DOHH2 (cell line): ENCODE results near the gene SIRT7.
A peak's percentile ranks its signal among the peaks of the same experiment; 100 is the strongest.

Source experiments
- H3F3A ChIP-seq: fragments of 200-600 bp; sonication (generic), shearing (Covaris generic); 2 replicates; pipeline ENCODE4 v1.6.0; 2016; ENCODE audit warnings: antibody characterized with exemption, mild to moderate bottlenecking; ENCODE audit not compliant: control insufficient read depth, insufficient read depth
- H3K27ac ChIP-seq: fragments of 200-600 bp; sonication (generic); 2 replicates; pipeline ENCODE4 v1.5.1; 2014; ENCODE audit warnings: low read depth, mild to moderate bottlenecking, low read length, moderate library complexity
- H3K27me3 ChIP-seq: fragments of 200-600 bp; sonication (generic); 2 replicates; pipeline ENCODE4 v1.6.1; 2014; ENCODE audit warnings: mild to moderate bottlenecking, low read length, mixed read lengths; ENCODE audit not compliant: control insufficient read depth
- H3K36me3 ChIP-seq: fragments of 200-600 bp; sonication (generic); 2 replicates; pipeline ENCODE4 v1.6.1; 2014; ENCODE audit warnings: mild to moderate bottlenecking, low read length, moderate library complexity, mixed read lengths; ENCODE audit not compliant: control insufficient read depth
- H3K4me1 ChIP-seq: fragments of 200-600 bp; sonication (generic); 2 replicates; pipeline ENCODE4 v1.6.1; 2014; ENCODE audit warnings: mild to moderate bottlenecking, low read length, mixed read lengths; ENCODE audit not compliant: control insufficient read depth
- H3K4me2 ChIP-seq: fragments of 200-600 bp; sonication (generic); 2 replicates; pipeline ENCODE4 v1.6.0; 2014; ENCODE audit warnings: mild to moderate bottlenecking, low read length, moderate library complexity
- H3K4me3 ChIP-seq: fragments of 200-600 bp; sonication (generic); 2 replicates; pipeline ENCODE4 v1.5.1; 2014; ENCODE audit warnings: mild to moderate bottlenecking, low read length, mixed read lengths
- H3K79me2 ChIP-seq: fragments of 200-600 bp; sonication (generic); 2 replicates; pipeline ENCODE4 v1.6.1; 2014; ENCODE audit warnings: mild to moderate bottlenecking, low read length, mixed read lengths; ENCODE audit not compliant: control insufficient read depth
- H3K9me2 ChIP-seq: fragments of 200-600 bp; sonication (generic); replicated peaks from 2 replicates; pipeline ENCODE4 v1.6.1; 2014; ENCODE audit warnings: mild to moderate bottlenecking, low read length, mixed read lengths; ENCODE audit not compliant: control insufficient read depth
- H3K9me3 ChIP-seq: fragments of 200-600 bp; sonication (generic); 2 replicates; pipeline ENCODE4 v1.6.1; 2014; ENCODE audit warnings: antibody characterized with exemption, low read length, mixed read lengths; ENCODE audit not compliant: control insufficient read depth, insufficient read depth
- H4K20me1 ChIP-seq: fragments of 200-600 bp; sonication (generic); 2 replicates; pipeline ENCODE4 v1.6.0; 2014; ENCODE audit warnings: low read depth, mild to moderate bottlenecking, antibody characterized with exemption, low read length, moderate library complexity; ENCODE audit not compliant: control insufficient read depth, insufficient read depth
- EZH2phosphoT487 ChIP-seq: fragments of 200-600 bp; sonication (generic); IDR thresholded peaks from 2 replicates; pipeline ENCODE4 v1.6.1; 2017; ENCODE audit warnings: borderline replicate concordance, mild to moderate bottlenecking, antibody characterized with exemption, low read length, moderate library complexity, mixed read lengths
- TF ChIP-seq, protein P1 (sequence below): fragments of 200-600 bp; sonication (generic); IDR thresholded peaks from one replicate; pipeline ENCODE4 v1.5.1; 2014; ENCODE audit warnings: antibody characterized with exemption, mild to moderate bottlenecking, low read depth, low read length; ENCODE audit not compliant: poor library complexity, severe bottlenecking

SIRT7 gene

DNA sequence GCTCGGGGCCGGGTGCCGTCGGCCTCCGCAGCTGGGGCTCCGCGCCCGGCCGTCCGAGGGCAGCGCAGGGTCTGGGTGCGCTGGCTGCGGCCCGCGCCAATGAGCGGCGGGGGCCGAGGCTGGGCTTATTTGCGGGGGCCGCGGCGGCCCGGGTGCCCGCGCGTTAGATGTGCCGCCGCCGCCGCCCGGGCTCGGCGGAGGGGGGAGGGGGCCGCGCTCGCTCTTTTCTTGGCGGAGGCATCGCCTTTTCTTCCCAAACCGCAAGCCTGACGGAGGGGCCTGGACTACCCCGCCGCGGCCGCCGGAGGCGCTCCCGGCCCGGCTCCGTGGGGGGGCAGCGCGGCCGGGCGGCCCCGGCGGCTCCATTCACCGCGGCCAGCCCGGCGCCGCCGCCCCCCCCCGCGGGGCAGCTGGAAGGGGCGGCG is 43.1 kb upstream of the SIRT7 start, which contains the start of gene NOTUM:
NOTUM (minus strand) TSS at position 101 of the 425 bp plus-strand sequence. CDS start 278 bp downstream, outside the sequence.
- peak within 1 kb of the TSS; percentile 64 for H3K4me3 ChIP-seq
- H3K36me3 ChIP-seq = no peaks in the 10 kb centered on the region
- H3K4me1 ChIP-seq = peaks cover 7% of the 10 kb centered on the region; the same call in 1 of the 2 replicates
- no peaks in the 10 kb centered on the region for H3K79me2 ChIP-seq
- no peaks in the 10 kb centered on the region for H3K9me2 ChIP-seq
- H3K9me3 ChIP-seq = no peaks in the 10 kb centered on the region
- H3K4me2 ChIP-seq = peak within 1 kb of the TSS; percentile 71
- TF ChIP-seq, protein P1, sequence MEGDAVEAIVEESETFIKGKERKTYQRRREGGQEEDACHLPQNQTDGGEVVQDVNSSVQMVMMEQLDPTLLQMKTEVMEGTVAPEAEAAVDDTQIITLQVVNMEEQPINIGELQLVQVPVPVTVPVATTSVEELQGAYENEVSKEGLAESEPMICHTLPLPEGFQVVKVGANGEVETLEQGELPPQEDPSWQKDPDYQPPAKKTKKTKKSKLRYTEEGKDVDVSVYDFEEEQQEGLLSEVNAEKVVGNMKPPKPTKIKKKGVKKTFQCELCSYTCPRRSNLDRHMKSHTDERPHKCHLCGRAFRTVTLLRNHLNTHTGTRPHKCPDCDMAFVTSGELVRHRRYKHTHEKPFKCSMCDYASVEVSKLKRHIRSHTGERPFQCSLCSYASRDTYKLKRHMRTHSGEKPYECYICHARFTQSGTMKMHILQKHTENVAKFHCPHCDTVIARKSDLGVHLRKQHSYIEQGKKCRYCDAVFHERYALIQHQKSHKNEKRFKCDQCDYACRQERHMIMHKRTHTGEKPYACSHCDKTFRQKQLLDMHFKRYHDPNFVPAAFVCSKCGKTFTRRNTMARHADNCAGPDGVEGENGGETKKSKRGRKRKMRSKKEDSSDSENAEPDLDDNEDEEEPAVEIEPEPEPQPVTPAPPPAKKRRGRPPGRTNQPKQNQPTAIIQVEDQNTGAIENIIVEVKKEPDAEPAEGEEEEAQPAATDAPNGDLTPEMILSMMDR = no peak
- TF ChIP-seq EZH2phosphoT487 = no peak
- peaks cover 57% of the 10 kb centered on the region for H3K27me3 ChIP-seq
- no peaks in the 10 kb centered on the region for H4K20me1 ChIP-seq
- H3K27ac ChIP-seq = no peak within 1 kb of the TSS
- H3F3A ChIP-seq = no peaks in the 10 kb centered on the region

DNA sequence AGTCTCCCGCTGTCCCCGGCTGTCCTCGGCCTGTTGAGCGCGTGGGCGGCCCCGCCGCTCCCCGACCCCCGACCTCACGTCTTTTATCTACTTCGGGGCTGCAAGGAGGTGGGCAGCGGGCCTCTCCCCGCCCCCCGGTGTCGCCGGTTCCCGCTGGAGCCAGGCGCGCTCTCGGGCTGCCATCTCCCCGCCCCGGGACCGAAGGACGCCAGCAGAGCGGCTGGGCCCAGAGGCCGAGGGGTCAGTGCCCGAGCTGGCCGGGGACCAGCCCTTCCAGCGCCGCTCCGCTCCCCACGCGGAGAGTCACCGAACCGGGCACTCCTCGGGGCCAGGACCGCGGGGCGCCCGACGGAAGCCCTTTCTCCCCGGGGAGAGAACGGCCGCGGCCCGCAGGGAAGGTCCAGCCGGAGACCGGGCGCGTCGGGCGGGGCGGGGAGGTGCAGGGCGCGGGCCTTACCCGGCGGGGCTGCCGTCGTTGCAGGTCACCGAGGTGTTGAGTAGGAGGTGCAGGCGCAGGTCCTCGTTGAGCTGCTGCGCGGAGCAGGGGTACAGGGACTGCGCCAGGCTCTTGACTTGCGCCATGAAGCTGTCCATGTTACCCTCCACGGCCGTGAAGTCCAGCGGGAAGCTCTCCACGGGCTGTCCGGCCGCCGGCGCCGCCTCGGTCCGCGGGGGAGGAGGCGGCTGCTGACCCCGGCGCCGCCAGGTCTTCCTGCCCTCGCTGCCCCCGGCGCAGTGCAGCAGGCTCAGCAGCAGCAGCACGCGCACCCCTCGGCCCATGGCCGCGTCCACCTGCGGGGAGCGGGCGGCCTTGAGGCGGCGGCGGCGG is 42.4 kb upstream of the SIRT7 start:
- peaks cover 52% of the 10 kb centered on the region for H3K27me3 ChIP-seq

GRCh38 chr17:81959362-81960129 is 41.6 kb upstream of the SIRT7 start:
- H3K4me3 ChIP-seq = peak overlapping the region; percentile 64
- no peaks in the 10 kb centered on the region for H3K9me2 ChIP-seq
- TF ChIP-seq, protein P1 = peak; percentile 64
- no peak for TF ChIP-seq EZH2phosphoT487
- H3K27me3 ChIP-seq = peaks cover 46% of the 10 kb centered on the region
- H3K27ac ChIP-seq = no peak overlapping the region
- peak overlapping the region; percentile 71 for H3K4me2 ChIP-seq
- no peaks in the 10 kb centered on the region for H3F3A ChIP-seq
- H3K79me2 ChIP-seq = no peaks in the 10 kb centered on the region
- no peaks in the 10 kb centered on the region for H4K20me1 ChIP-seq
- H3K4me1 ChIP-seq = peaks cover 7% of the 10 kb centered on the region; the same call in 1 of the 2 replicates
- H3K36me3 ChIP-seq = no peaks in the 10 kb centered on the region
- H3K9me3 ChIP-seq = no peaks in the 10 kb centered on the region

More for the DNA sequence above, 42.4 kb upstream of the SIRT7 start:
- no peaks in the 10 kb centered on the region for H3K79me2 ChIP-seq
- H3K4me2 ChIP-seq = peak overlapping the region; percentile 71
- H3K36me3 ChIP-seq = no peaks in the 10 kb centered on the region
- no peaks in the 10 kb centered on the region for H3F3A ChIP-seq
- H3K27ac ChIP-seq = no peak overlapping the region
- H3K4me3 ChIP-seq = peak overlapping the region; percentile 64
- H3K9me2 ChIP-seq = no peaks in the 10 kb centered on the region
- no peaks in the 10 kb centered on the region for H3K9me3 ChIP-seq
- peaks cover 7% of the 10 kb centered on the region; the same call in 1 of the 2 replicates for H3K4me1 ChIP-seq
- TF ChIP-seq EZH2phosphoT487 = no peak
- TF ChIP-seq, protein P1 = no peak
- no peaks in the 10 kb centered on the region for H4K20me1 ChIP-seq
